CD4-positive, alpha-beta T cell treated with Interleukin-15 for 1 hour (primary cell): Measurements from ENCODE around the gene PGAP6.
"Not testable (repeated sequence)": the region's sequence is repeated elsewhere in the genome, so short reads cannot be mapped to it uniquely, and the experiment has no call there.

Experiments used
- DNase-seq: peaks from one replicate; pipeline ENCODE4 v3.0.0-alpha.2; 2020

The PGAP6 gene

DNA sequence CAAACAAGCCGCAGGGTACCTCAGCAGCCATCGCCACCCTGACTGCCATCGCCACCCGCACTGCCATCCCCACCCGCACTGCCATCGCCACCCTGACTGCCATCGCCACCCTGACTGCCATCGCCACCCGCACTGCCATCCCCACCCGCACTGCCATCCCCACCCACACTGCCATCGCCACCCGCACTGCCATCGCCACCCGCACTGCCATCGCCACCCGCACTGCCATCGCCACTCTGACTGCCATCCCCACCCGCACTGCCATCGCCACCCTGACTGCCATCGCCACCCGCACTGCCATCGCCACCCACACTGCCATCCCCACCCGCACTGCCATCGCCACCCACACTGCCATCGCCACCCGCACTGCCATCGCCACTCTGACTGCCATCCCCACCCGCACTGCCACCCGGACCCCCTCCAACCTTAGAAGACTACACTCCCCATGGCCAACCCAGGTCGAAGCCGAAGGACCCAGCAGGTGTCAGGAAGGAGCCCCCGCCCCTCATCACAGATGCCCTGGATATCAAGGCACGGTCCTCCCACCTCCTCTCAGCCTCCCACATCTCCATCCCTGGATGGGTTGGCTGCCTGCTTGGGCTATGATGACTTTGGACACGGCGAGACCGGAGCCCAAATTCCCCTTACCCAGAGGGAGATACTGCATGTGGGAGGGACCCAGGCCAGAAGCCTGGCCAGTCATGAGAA is 3.5 kb downstream of the PGAP6 start:
- DNase-seq = not testable (repeated sequence)

DNA sequence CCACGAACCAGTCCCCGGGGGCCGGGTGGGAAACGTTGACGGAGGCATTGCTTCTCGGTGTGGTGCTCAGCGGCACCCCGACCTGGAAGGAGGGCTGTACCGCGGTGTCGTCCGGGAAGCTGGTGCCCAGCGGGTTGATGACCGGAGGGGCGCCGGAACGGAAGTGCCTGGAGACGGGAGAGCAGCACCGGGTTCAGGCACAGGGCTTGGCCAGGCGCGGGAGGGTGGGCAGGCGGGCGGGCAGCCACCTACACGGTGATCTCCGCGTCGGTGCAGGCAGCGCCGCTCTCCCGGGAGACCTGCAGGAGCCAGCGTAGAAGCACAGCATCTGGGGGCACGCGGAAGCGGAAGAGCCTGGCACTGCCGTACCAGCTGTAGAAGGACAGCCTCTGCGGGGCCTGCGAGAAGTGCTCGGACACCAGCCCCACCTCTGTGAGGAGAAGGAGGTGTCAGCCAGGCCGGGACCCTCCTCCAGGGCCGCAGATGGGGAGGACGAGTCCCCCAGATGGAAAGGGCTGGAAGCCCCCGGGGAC is 4.3 kb downstream of the PGAP6 start:
- DNase-seq = no peak

DNA sequence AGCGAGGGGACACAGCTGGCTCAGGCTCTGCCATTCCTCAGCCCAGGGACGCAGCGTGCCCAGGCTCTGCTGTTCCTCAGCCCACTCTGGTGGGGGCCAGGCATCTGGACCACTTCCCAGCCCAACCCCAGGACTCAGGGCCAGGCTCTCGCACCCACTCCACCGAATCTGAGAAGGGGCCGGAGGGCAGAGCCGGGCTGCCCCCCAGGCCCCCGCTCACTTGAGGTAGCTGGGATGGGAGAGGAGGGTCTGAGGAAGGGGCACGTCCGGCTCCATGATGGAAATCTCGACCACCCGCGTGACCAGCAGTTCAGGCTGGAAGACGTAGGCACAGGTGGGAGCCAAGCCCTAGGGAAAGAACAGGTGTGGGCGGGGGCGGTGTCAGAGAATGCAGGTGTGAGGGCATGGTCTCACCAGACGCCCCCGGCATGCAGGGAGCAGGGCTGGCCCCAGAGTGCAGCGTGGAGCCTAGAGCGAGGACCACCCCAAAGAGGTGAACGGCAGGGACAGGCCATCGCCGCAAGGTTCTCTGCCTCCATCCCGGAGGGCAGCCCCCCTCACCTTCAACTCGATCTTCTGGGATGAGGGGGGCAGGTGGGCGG is 4.9 kb downstream of the PGAP6 start:
- no peak for DNase-seq

DNA sequence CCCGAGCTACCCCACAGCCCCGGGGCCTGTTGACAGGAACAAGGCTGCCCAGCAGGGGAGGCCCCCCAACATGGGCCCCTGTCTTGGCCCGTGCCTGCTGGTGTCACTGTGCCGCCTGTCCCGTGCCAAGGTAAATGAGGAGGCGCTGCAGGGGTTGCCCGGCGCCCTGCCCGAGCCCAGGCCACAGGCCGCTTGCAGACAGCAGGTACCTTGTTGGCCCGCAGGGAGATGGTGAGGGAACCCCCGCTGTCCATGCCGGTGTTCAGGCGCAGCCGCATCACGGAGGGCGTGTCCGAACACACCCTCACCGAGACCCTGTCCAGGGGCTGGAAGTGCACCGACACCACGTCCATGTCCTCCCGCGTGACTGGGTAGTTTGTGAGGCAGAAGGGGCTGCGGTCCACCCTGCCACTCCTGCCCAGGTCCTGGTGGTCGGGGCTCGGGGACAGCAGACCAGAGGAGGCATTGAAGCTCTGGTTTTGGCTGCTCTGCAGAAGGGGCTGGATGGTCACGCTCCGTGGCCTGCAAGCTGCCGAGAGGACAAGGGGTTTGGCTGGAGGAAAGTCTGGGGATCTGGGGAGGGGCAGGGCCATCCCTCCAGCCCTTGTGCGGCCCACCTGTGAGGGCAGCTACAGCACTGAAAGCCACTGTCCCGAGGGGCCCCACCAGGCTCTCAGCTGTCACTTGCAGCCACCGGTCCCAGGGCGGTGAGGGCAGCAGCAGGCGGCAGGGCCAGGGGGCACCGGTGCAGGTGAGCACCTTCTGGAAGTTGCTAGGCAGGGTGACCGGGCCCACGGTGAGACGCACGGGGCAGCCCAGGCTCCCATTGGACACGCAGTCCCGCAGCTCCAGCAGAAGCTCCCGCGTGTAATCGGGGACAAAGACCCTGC is 5.6 kb downstream of the PGAP6 start:
- DNase-seq = no peak

DNA sequence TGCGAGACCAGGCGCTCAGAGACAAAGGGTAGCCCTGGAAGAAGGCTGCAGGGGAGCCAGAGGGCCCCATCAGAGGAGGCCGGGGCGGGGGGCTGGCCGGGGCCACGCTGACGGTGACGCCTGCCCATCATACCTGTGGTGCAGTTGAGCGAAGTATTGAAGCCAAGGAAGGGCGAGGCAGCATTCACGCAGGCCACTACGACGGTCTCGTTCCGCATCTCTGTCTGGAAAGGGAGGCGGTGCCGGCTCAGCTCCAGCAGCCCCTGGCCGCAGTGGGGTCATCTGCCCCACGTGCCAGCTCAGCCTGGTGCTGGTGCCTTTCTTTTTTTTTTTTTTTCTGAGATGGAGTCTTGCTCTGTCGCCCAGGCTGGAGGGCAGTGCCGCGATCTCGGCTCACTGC is 6.6 kb downstream of the PGAP6 start:
- no peak for DNase-seq

DNA sequence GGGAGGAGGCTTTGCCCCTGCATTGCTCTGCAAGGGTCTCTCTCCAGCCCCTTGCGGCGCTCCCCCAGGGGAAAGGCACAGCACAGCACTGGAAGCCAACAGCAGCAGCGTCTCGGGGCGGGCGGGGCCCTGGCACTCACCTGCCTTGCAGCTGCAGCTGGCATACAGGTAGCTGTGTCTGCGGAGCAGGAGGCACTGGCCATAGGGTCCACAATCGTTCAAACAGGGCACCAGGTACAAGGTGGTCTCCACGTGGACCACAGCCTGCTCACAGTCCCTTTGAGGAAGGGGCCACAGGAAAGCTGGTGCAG is 7.2 kb downstream of the PGAP6 start:
- DNase-seq = no peak

DNA sequence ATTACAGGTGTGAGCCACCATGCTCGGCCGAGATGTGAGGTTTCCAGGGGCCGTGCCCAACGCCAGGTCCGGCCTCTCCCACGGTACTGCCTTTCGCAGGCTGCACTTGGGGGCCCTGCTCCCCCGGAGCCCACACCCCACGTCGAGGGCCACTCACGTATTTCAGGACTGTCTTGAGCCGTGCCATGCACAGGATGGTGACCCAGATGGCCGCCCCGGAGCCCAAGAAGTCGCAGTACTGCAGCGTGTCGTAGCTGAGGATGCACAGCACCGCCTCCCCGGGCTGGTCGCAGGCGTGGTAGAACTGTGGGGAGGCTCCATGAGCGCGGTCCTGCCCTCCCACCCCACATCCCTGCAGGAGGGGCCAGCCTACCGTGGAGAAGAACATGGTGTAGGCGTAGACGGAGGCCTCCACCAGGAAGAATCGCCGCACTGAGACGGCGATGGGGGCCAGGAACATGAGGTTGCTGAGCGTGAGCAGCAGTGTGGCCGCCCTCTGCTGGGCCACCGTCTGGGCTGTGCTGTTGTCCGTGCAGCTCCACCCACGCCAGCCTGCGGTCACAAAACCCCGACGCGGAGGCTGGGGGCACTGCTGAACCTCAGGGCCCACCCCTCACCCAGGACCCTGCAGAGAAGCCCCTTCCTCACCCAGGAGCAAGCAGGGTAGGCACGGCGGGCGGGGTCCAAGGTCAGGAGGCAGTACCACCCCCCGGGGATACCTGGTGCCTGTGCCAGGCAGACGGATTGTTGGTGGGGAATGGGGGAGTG is 7.7 kb downstream of the PGAP6 start:
- DNase-seq = no peak

DNA sequence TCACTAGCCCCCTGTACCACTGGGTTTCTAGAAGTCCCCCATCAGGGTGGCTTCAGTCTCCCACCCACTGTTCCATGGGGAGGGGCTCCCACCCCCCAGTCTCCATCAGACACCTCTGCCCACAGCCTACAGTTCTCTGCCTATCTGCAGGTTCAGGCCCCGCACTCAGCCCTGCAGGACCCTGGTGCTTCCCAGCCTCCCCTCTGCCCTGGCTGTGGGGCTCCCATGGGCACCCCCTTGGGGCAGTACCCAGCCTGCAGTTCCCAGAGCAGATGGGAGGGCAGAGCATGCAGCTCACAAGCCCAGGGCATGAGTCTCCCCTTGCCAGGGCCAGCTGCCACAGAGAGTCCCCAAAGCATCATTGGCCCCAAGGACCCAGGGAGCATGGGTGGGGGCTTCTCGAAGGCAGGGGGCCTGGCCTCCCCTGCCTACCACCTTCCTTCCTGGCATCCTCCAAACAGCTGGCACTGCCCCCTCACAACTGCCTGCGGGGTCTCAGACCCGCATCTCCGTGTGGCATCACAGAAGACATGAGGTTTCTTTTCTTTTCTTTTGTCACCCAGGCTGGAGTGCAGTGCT is 8.7 kb downstream of the PGAP6 start:
- DNase-seq = no peak

DNA sequence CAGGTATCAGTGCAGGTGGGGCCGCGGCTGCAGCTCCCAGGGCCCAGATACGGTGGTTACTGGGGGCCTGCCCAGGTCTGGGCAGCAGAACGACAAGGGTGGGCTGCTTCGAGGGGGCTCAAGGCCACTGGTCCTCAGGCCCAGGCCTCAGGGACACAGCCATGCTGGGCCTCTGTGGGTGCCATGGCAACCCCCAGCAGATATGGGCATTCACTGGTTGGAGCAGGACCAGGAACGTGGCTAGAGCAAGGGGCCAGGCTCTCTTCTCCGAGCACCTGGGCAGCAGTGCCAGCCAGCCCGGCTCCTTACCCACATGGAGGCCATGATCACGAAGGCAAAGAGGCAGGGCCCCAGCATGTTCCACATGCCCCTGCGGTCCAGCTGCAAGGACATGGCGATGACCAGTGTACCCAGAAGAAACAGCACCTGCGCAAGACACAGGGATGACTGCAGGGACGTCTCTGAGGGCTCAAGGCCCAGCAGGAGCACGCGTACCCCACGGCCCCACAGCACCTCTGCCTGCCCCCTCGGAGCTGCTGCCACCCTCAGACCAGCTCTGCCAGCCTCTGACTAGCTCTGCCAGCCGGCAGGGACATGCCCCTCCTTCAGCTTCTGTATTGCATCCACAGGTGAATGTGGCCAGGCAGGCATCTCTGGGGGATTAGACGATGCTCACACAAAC is 9.3 kb downstream of the PGAP6 start:
- no peak for DNase-seq

DNA sequence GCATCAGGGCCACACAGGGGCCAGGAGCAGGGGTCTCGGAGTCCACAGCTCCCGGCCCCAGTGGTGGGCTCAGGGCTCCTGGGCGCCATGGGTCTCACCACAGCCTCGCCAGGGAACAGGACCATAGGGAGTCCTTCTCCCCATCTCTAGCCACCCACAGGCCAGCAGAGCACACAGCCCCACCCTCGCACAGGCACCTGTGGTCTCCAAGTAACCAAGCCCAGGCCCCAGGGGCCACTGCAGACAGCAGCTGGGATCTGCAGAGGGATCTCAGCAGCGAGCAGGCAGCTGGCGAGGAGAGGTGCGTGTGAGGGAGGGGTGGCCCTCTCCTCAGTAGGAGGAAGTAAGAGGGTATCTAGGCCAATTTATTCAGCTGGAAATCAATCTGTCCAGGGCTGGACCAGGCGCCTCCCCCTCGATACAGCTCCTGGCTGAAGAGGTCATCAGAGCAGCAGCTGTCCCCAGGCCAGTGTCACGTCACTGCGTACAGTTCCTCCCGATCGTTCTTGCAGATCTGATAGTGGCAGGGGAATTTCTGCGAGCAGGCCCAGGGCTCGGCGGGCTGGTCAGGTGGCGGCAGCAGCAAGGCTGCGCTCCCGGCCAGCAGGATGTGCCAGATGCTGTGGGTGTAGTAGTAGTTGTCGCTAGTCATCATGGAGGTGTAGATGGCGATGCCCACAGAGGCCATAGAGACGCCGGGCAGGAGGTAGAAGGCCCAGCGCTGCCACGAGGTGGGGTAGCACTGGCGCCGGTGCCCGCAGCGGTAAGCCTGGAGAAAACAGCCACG is 10.1 kb downstream of the PGAP6 start:
- no peak for DNase-seq

DNA sequence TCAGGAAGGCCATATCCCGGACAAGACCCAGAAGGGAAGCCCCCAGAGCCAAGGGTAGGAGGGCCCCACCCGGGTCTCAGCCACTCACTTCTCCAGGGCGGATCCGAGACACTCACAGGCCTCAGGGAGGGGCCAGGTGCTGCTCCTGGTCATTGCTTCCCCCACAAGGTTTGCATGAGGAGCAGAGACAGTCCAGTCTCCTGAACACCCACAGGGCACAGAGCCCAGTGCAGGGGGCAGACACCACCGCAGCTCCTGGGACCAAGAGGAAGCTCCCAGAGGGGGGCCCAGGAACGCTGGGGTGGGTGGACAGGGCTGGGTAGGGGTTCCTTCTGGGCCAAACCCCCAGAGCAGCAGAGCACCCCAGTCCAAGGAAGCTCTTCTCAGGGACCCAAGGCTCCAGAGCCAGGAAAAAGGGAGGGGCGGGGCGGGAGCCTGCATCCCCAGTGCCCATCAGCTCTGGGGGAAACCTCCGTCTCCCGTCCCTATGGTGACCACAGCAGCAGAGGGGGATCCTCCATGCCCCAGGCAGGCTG is 10.7 kb downstream of the PGAP6 start:
- DNase-seq = no peak

DNA sequence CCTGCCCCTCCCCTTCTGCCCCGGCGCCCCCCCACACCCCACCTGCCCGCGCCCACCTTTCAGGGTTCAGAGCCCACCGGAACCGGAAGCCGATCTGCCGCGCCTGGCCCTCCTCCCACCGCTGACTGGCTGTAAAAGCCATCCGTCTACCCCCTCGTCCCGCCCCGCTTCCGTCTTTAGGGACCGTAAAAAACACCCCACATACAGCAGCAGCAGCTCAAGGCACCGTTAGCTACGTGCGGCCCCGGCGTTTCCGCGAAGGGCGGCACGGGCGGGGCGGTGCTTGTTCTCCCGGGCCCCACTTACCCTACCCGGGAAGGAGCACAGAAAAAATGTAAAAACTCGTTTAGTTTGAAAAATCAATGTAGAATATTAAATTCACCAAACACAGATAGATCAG is 11.3 kb downstream of the PGAP6 start, which contains the start of gene MRPL28:
TSS of gene MRPL28 (minus strand) at position 96 of the 400 bp plus-strand sequence. CDS start 320 bp downstream, outside the sequence.
- DNase-seq = peak; percentile 94

DNA sequence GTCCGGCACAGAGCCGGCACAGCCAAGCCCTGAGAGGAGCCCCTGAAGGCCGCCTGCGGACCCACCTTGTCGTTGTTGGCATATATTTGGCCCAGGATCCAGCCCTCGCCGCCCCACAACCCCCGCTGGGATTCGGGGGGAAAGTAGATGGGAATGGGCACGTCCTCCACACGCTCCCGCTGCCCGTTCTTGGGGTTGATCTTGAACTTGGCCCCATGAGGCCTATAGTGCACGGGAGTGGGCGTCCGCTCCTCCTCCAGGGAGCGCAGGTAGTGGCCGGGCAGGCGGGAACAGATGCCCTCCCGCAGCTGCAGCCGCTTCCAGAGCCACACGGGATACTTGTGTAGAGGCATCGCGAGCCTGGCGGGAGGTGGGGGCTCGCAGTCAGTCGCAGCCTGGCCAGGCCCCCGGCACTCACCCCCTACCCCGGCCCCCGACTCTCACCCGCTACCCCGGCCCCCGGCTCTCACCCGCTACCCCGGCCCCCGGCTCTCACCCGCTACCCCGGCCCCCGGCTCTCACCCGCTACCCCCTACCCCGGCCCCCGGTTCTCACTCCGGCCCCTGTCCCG is 11.8 kb downstream of the PGAP6 start:
- no peak for DNase-seq

DNA sequence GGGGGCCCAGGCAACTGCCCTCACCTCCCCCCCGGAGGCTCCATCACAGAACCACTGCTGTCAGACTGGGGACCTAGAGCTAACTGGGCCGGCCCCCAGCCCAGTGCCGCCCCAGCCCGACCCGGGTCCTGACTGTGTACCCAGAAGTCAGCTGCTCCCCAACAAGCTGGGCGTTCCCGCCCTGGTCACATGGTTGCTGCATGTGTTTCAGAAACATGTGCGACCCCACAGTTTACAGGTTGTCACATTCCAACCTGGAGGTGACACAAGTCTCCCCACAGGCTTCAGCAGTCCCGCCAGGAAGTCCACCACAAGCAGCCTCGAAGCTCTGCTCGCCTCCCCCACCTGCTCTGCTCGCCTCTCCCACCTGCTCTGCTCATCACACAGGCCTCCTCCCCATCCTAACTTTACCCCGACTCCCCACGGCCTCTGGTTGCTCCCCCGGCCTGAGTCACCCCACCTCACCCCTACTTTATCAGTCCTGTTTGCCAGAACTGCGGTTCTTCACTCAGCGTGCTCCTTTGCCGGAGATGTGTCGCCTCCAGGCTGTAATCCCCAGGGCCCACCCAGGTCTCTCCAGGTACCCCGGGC is 12.4 kb downstream of the PGAP6 start:
- no peak for DNase-seq

DNA sequence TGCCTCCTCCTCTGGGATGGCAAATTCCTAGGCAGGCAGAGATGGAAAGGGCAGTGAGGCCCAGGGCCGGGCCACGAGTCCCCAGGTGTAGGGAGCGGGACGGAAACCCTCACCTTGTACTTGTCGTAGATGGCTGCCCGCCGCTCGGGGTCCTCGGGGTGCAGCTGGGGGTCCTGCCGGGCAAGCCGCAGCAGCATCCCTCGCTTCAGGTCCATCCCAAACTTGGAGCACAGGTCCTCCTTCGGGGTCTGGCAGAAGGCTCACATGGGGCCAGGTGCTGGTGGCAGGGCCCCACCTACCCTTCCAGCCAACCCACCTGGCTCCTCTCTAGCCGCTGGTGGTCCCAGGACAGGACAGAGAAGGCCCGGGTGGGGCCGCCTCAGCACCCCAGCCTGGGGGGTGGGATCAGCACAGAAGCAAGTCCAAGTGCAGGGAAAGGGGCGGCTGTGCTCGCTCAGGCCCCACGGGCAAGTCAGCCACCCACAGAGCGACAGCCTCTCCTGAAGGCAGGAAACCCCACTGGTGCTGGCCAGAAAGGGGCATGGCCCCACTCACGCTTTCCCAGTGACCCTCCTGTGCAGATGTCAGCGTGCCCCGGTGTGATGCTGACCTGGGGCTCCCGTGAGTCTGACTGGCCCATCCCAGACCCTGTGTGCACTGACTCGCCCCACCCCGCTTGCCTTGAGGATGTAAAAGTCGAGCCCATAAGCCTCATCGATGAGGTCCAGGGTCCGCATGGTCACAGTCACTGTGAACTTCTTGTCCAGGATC is 13.2 kb downstream of the PGAP6 start:
- DNase-seq = no peak

DNA sequence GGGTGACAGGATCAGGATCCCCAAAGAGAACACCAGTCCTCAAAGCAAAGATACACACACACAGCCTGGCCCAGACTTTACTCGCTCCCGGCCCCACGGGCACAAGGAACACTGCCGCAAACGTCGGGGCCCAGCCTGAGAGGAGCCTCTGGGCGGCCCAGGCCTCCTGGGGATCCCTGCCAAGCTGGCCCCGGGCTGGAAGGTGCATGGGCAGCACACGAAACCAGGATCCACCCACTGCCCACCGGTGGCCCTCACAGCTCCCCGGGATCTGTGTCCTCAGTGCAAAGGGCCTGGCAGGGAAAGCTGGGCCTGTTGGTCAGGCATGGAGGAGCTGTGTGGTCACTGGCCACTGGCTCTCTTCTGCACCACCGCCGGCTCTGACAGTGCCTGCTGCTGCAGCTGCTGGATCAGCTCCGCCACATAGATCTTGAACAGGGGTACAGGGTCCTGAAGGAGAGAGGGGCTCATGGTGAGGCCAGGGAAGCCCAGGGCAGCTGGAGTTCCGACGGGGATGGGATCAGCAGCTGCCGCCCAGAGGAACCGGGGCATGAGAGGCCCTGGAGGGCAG is 14.4 kb downstream of the PGAP6 start:
- DNase-seq = no peak

DNA sequence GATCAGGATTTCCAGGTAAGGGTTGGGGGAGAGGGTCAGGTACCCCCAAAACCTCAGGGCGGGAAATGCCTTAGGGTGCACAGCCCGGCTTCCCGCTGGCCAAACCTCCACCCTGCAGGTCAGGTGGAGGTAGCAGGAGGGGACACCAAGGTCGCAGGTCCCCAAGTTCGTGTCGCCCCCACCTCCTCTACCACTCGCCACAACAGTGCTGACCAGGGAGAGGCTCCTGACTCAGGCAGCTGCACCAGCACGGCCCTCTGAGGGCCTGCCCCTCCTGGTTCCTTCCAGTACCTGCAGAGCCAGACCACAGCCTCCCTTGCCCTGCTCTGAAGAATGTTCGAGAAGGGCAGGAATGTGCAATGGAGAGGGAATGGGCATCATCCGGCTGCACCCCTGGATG is 15.3 kb downstream of the PGAP6 start:
- DNase-seq = no peak

DNA sequence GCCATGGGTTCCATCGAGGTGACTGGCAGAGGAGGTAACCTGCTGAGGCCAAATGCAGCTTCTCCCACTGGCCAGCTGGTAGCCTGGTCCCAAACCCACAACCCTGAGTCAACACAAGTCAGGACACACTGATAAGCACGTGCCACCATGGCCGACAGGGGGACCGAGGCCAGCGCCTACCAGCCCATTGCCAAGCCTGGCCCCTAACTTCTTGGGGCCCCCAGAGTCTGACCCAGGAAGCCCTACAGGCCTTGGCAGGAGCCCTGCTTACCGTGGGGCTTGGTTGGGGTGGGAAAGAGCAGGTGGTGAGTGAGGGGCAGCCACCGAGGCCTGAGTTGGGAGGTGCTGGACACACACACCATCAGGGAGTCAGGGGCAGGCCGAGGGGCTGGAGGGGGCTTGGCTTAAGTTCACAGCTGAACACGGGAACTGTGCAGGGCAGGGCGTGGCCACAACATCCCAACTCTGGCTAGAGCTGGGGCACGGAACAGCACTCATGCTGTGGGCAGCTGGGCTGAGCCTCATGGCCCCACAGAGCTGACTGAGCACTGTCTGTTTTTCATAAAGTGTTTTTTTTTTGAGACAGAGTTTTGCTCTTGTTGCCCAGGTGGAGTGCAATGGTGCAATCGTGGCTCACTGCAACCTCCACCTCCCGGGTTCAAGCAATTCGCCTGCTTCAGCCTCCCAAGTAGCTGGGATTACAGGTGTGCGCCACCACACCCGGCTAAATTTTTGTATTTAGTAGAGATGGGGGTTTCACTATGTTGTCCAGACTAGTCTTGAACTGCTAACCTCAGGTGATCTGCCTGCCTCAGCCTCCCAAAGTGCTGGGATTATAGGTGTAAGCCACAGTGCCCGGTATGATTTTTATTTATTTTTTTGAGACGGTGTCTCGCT is 16.9 kb downstream of the PGAP6 start:
- no peak for DNase-seq
